Nephron (organoid): ENCODE measurements around the gene TLR9.
A peak's percentile ranks its signal among the peaks of the same experiment; 100 is the strongest.

Experiments
- H3K27ac Mint-ChIP-seq, 3 experiments: 2 replicates each; pipeline ENCODE4 v1.8.0; 2020; ENCODE audit warnings: mixed read lengths in 3 of 3, mild to moderate bottlenecking in 2 of 3, moderate library complexity in 1 of 3
- H3K27me3 Mint-ChIP-seq: 2 replicates; pipeline ENCODE4 v1.8.0; 2021; ENCODE audit warnings: low read depth, mild to moderate bottlenecking, moderate library complexity, mixed read lengths
- H3K36me3 Mint-ChIP-seq: 2 replicates; pipeline ENCODE4 v1.8.0; 2020; ENCODE audit warnings: low read depth, mixed read lengths
- H3K4me1 Mint-ChIP-seq: 2 replicates; pipeline ENCODE4 v1.8.0; 2020; ENCODE audit warnings: mixed read lengths
- H3K4me3 Mint-ChIP-seq, 3 experiments: 2 replicates each; pipeline ENCODE4 v1.8.0; 2020; ENCODE audit warnings: mild to moderate bottlenecking in 3 of 3, mixed read lengths in 3 of 3, moderate library complexity in 2 of 3
- H3K9me3 Mint-ChIP-seq: 2 replicates; pipeline ENCODE4 v1.8.0; 2020; ENCODE audit warnings: mixed read lengths
- CTCF ChIP-seq, 3 experiments: fragments of 200-600 bp; sonication (generic); IDR thresholded peaks; one replicate each; pipeline ENCODE4 v1.5.0; 2021; ENCODE audit warnings: antibody characterized with exemption in 3 of 3; ENCODE audit not compliant: unreplicated experiment in 3 of 3

Gene TLR9

DNA sequence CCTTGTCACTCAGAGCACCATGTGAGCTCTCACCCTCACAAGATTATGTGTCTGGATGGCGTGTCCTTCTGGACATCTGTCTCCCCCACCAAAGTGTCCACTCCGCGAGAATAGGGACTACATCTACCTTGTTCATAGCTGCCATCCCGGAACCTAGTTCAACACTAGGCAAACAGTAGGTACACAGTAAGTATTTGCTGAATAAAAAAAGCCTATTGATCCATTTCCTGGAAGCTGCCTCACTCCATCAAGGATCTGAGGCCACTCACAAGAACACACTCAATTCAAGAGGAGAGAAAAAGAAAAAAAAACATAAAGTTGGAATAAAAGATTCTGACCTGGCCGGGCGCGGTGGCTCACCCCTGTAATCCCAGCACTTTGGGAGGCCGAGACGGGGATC lies 38.7 kb downstream of the TLR9 start:
- Mint-ChIP-seq H3K4me1 (peaks cover 20% of the 10 kb centered on the region), H3K9me3 (no peaks in the 10 kb centered on the region), H3K4me3 (no peak overlapping the region), H3K27ac (no peak overlapping the region), H3K27me3 (peaks cover 7% of the 10 kb centered on the region), H3K36me3 (no peaks in the 10 kb centered on the region)
- TF ChIP-seq CTCF (IDR thresholded peaks at IDR 0.05; ENCODE audit: unreplicated experiment in 3 of 3), result no peak

- TF ChIP-seq CTCF (IDR thresholded peaks at IDR 0.05; ENCODE audit: unreplicated experiment in 3 of 3), result no peak
- no peak overlapping the region for H3K4me3 Mint-ChIP-seq
- peaks cover 7% of the 10 kb centered on the region for H3K27me3 Mint-ChIP-seq
- no peaks in the 10 kb centered on the region for H3K9me3 Mint-ChIP-seq
- peaks cover 13% of the 10 kb centered on the region for H3K4me1 Mint-ChIP-seq
- H3K27ac Mint-ChIP-seq, result no peak overlapping the region
- no peaks in the 10 kb centered on the region for H3K36me3 Mint-ChIP-seq
Measured at GRCh38 chr3:52185837-52186236, 39.6 kb downstream of the TLR9 start.

GRCh38 chr3:52185311-52185710 lies 40.1 kb downstream of the TLR9 start:
- Mint-ChIP-seq H3K4me3 (no peak overlapping the region), H3K9me3 (no peaks in the 10 kb centered on the region), H3K27me3 (peaks cover 7% of the 10 kb centered on the region), H3K27ac (no peak overlapping the region), H3K4me1 (peaks cover 7% of the 10 kb centered on the region), H3K36me3 (no peaks in the 10 kb centered on the region)
- no peak for TF ChIP-seq CTCF (IDR thresholded peaks at IDR 0.05; ENCODE audit: unreplicated experiment in 3 of 3)

DNA sequence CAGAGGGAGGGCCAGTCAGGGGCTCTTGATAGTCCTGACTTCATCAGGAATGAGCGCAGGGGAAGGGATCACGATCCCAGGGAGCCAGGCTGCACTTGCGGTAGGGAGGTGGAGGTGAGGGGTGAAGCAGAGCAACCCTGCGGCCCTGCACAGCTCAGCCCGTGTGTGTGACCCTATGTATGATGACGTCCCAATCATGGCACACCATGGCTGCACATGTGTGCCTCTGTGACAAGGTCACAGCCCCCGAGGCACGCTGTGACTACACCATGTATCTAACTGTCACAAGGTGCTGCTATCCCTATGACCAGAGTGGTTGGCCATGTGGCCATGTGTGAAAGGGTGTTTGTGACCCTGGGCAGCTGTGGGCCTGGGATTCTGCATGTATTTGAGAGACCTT lies 40.8 kb downstream of the TLR9 start:
- Mint-ChIP-seq H3K9me3 (no peaks in the 10 kb centered on the region), H3K27ac (peak overlapping the region in 1 of 3 experiments; percentile 66), H3K27me3 (peaks cover 7% of the 10 kb centered on the region), H3K4me3 (no peak overlapping the region), H3K4me1 (peaks cover 2% of the 10 kb centered on the region), H3K36me3 (no peaks in the 10 kb centered on the region)
- TF ChIP-seq CTCF (IDR thresholded peaks at IDR 0.05; ENCODE audit: unreplicated experiment in 3 of 3), result no peak

GRCh38 chr3:52183786-52184445 lies 41.5 kb downstream of the TLR9 start:
- Mint-ChIP-seq H3K4me3 (no peak overlapping the region), H3K27me3 (peaks cover 7% of the 10 kb centered on the region), H3K27ac (peak overlapping the region in 1 of 3 experiments; percentile 66), H3K9me3 (no peaks in the 10 kb centered on the region), H3K4me1 (no peaks in the 10 kb centered on the region), H3K36me3 (no peaks in the 10 kb centered on the region)
- TF ChIP-seq CTCF (IDR thresholded peaks at IDR 0.05; ENCODE audit: unreplicated experiment in 3 of 3), result no peak

DNA sequence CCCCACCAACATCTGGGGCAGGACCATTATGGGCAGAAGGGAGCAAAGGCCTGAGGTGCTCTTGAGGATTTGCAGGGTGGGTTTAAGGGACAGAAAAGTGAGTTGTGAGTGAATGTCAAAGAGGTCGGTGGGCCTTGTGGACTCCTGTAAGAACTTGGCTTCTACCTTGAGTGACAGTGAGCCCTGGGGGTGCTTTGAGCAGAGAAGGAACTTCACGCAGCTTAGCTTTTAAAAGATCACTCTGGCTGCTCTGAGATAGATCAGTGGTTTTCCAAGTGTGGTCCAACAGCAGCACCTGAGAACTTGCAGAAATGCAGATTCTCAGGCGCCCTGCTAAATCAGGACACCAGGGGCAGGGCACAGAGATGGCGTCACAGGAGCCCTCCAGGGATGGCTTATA lies 42.8 kb downstream of the TLR9 start:
- no peaks in the 10 kb centered on the region for H3K36me3 Mint-ChIP-seq
- no peaks in the 10 kb centered on the region for H3K4me1 Mint-ChIP-seq
- H3K4me3 Mint-ChIP-seq, result no peak overlapping the region
- H3K27ac Mint-ChIP-seq, result no peak overlapping the region
- no peak for TF ChIP-seq CTCF (IDR thresholded peaks at IDR 0.05; ENCODE audit: unreplicated experiment in 3 of 3)
- no peaks in the 10 kb centered on the region for H3K9me3 Mint-ChIP-seq
- peaks cover 11% of the 10 kb centered on the region for H3K27me3 Mint-ChIP-seq
